HG02973 (cell line): Measurements from ENCODE around the gene SETD9.

Source experiments
- ATAC-seq: cut with Tn5 transposase; IDR thresholded peaks from one replicate; pipeline ENCODE4 v1.9.1; 2021; ENCODE audit warnings: moderate library complexity; ENCODE audit not compliant: unreplicated experiment

SETD9 gene

DNA sequence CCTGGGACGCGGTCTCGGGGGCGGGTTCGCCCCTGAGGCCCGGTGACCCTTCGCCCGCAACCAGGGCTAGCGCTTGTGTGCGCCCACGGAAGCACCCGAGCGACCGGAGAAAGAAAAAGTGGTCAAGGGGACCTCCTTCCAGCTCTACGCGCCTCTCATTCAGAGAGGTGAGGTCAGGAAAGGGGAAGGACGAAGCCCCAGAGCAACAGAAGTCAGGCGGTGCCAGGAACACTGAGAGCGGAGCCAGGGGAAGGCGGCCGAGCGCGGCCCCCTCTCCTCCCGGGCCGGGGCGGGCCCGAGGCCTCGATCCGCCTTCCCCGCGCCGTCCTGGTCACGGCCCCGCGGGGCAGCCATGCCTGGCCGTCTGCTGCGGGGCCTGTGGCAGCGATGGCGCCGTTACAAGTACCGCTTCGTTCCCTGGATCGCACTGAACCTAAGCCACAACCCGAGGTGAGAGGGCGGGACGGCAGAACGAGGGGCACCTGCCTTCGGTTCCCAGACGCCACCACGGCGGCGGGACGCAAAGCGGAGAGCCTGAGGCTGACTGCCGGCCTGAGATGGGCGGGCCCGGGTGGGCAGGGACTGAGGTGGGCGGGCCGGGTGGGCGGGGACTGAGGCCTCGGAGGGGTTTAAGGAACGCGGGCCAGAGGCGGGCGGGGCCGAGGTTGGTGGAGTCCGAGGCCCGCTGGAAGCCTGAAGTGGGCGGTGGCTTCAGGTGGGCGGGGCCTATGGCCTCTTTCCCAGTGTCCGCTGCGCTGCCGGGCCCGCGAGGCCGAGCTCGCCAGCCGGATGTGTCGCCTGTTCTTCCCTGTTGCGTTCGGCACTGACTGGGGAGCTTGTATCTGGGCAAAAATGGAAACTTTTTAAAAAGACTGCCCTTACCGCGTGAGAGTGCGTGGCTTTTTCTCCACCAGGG, at the start of gene SETD9:
SETD9 (plus strand) TSS at position 303 of the 916 bp plus-strand sequence; CDS start at position 353, 50 bp downstream.
- ATAC-seq = peak; percentile 79

DNA sequence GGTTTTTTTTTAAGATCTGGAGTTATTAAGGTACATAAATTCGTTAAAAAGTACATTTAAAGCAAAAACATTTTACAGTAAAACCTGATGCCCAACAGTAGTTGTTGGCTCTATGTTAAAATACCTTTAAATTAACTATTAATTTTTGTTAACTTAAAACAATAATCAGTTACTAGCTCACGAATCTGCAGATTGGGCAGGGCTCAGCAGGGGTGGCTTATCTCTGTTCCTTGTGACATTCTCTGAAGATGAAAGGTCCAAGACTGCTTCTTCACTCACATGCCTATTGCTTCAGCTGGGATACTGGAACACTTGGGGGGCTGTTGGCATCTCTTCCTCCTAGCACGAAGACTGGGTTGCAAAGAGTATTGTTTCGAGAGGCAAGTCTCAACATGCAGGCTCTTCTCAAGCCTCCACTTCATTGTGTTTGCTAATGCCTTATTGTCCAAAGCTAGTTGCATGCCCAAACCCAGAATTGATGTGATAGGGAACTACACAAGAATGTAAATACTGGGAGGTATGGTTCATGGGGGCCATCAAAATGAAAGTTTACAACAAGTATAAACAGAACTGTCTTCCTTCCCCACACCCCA, 47.4 kb upstream of the SETD9 start:
- ATAC-seq = no peak

GRCh38 chr5:56862909-56863308, 46.5 kb upstream of the SETD9 start:
- ATAC-seq = no peak

DNA sequence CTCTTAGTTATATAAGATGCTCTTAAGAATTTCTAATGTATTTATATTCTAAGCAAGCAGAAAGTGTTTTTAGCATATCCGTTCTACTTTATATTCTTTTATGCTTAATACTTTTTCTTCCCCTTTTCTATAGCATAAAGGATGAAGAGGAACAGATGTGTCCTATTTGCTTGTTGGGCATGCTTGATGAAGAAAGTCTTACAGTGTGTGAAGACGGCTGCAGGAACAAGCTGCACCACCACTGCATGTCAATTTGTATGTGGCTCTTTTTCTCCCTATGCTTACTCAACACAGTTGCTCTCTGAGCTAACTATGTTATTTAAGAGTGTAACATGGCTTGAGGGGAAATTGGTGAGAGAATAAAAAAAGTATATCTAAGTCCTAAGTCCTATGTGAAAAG, 37.6 kb upstream of the SETD9 start:
- no peak for ATAC-seq

DNA sequence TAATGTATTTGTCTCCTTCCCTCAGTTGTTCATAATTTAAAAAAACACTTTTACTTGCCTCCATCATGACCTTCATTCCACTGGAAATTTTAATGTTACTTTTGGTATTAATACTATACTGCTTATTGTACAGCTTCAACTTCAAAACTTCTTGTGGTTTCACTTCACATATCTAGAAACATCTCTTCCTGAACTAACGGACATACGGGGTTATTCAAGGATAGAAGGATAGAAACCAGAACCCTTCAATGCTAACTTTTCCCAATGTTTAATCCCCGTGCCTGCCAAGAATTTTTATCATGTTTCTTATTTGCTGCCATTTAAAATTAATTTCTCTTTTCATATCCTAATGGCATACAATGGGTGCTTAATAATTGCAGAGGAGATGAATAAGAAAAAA, 36.3 kb upstream of the SETD9 start:
- no peak for ATAC-seq

- no peak for ATAC-seq
Observed at GRCh38 chr5:56876327-56876726, 33.1 kb upstream of the SETD9 start.

GRCh38 chr5:56881571-56881970, 27.8 kb upstream of the SETD9 start:
- no peak for ATAC-seq

GRCh38 chr5:56893251-56893951, 16.0 kb upstream of the SETD9 start:
- ATAC-seq = no peak

- ATAC-seq = no peak
Observed at GRCh38 chr5:56896763-56897162, 12.6 kb upstream of the SETD9 start.

DNA sequence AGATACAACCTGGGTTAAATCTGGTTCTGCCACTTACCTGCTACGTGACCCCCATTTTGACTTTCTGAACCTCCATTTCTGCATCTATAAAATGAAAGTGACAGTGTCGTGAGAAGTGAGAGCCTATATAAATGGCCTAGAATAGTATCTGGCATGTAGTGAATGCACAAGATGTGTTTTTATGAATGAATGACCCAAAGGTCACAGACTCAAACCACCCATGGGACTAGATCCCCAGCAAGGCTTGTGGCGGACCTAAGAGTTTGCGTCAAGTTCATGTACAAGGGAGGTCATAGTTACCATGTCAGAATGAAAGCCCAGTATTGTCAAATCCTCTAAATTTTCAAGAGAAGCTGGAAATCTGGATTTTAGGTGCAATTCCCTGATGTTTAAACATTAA, 11.2 kb upstream of the SETD9 start:
- ATAC-seq = no peak

DNA sequence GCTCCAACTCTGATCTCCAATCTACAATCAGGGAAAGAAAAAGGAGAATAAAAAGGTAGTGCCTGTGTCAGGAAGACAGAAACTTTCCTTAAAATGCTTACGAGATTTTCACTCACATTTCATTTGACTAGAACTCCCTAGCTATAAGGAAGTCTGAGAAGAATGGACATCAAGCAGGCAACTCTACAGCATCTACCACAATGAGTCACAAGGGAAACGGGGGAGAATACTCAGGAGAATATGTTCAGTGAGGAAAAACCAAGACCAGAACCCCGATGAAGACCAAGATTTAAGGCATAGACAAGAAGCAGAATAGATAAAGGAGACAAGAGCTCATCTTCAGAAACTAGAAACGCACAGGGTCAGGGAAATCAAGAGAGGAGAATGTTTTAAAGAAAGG, 9.0 kb upstream of the SETD9 start:
- no peak for ATAC-seq

DNA sequence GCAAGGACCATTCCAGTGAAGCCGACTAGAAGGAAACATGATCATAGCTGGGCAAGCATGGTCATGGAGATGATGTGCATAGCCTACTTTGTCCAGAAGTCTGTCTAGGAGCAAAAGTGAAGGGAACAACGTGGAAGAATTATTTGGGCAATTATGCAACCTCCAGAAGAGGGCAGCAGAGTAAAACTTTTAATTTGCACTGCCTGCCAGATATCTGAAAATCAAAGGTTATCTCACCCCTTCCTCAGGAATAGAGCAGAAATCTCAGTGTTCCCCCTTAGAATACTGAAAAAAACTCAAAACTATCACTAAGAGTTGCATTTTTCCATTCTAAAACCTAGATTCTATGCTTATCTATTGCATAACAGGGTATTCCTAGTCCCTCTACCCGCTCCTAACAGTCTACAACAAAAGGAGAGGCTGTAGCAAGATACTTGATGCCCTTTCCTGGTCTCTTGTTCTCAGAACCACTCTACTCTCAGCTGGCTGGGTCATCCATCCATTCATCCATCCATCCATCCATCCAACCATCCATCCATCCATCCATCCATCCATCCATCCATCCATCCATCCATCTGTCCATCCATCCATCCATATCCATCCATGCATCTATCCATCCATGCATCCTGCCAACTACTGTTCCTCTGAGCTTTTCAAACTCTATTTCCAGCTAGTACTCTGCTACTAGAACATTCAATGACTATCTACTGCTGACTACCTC, 8.4 kb upstream of the SETD9 start:
- ATAC-seq = no peak

GRCh38 chr5:56908942-56909293, 478 bp upstream of the SETD9 start:
- ATAC-seq = peak; percentile 43

- ATAC-seq = peak; percentile 7
Observed at GRCh38 chr5:56910210-56910965, 992 bp downstream of the SETD9 start.

DNA sequence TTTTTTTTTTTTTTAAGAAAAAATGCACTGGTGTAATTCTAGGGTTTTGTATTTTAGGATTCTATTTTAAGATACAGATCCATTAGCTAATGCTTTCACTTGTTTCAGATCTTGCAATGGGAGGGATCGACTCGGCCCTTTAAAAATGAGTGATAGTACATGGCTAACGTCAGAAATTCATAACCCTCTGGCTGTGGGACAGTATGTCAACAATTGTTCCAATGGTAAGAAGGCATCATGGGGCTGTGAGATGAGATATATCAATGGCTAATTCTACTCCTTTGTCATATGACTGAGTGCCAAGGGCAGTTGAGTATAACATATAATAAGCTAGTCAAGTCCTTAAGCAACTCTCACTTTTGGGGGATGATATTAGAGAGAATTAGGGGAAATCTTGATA, 4.4 kb downstream of the SETD9 start:
- ATAC-seq = no peak

DNA sequence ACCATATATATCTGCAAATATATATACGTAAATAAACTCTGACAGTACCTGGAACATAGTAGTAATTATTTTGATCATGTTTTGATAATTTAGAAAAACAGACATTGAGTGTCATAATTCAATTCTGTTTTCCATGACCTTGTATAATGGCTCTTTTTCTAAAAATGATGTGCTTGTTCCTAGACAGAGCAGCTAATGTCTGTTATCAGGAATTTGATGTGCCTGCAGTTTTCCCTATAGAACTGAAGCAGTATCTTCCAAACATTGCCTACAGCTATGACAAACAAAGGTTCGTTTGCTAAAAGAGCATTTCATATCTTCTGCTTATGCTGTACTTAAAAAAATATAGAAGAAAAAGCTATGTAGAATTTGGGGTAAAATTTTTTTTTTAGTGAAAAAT, 5.3 kb downstream of the SETD9 start:
- no peak for ATAC-seq

- ATAC-seq = no peak
Observed at GRCh38 chr5:56917534-56917933, 8.1 kb downstream of the SETD9 start.

GRCh38 chr5:56918054-56918453, 8.7 kb downstream of the SETD9 start:
- no peak for ATAC-seq

- ATAC-seq = no peak
Observed at GRCh38 chr5:56919942-56920662, 10.7 kb downstream of the SETD9 start.

DNA sequence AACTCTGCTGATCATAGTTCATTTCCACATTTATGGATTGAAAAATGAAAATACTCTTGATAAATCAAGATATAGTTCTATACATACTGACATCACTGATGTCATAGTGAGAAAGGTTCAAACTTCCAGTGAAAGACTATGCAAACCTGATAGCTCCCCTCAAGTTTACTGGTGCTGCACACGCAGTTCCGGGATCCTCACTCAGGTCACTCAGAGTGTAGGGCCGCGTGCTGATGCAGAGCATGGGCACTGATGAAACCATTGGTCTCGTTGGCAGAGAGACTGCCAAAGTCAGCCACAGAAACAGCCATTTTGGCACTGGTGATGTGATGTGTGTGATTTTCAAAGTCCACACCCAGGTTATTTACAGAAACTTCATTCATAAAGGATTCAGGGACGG, 13.5 kb downstream of the SETD9 start:
- ATAC-seq = no peak
